ENCODE data around the gene CLCN2. TPM values are rescaled to one million over a fixed set of nuclear protein-coding genes. Genes with fewer than 3 reads are reported as not detected.
A peak's percentile ranks its signal among the peaks of the same experiment; 100 is the strongest.

Gene CLCN2
- polyA plus RNA-seq, 1 donor from 2014 or later, result 0.53 TPM

DNA sequence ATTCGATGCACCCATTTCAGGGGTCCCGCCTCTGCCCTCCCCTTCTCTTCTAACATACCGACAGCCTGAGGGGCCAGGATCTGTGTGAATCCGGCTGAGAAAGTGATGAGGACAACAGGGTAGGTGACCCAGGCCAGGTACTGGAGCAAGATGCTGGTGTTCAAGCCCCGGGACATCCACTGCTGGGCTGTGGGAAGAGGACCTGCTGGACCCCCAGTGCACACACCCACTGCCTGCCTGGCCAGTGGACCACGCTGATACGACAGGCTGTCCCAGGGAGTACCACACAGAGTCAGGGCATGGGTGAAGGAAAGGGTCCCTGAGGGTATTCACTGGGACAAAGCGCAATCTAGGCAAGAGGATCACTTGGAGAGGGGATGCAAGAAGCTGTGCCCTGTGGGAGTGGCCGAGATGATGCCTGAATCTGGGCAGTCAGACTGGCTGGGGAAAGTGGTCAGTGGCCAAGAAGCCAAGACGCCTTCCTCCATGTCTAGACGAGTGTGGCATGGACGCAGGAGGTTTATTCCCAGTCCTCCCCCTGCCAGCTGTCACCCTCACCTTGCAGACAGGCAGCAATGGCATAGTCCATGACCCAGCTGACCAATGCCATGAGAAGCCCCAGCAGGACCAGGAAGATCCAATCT is 3.2 kb downstream of the CLCN2 start:
- no peaks in the 10 kb centered on the region for H3K9me3 Mint-ChIP-seq
- H3K27ac Mint-ChIP-seq, result no peak overlapping the region

DNA sequence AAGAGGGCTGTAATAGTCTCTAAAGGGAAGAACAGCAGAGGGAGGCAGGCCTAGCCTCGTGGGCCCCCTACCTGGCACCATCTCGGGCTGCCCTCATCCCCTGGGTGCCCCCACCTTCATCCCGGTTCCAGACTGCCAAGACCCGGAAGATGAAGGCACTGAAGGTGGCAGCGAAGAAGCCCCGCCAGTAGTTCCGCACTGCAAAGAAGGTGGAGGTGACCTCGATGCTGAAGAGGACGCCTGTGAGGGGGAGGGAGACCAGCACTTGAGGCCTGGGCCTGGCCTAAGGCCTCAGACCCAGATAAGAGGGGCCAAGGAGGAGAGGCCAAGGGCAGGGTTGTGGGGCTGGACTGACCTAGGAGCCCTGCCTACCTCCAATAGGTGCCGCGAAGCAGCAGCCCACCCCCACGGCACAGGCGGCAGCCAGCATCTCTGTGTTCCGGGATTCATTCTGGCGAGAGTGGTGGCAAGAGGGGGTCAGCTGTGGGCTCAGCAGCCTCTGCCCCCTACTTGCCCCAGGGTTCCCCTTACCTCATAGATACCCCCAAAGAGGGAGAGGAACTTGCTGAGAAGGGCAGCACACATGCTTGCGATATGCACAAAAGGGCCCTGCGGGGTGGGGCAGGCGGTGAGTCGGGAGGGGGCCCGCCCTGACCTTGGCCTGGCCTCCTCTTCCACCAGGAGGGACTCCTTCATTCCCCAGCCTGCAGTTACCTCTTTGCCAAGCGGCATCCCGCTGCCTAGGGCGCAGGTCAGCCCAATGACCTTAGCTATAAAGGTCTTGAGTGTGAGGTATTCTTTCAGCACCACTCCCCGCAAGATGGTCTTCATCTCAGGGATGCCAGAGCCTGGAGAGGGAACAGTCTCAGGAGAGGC is 3.9 kb downstream of the CLCN2 start:
- Mint-ChIP-seq H3K4me3 (peak overlapping the region in 1 of 4 donors; percentile 57), H3K9me3 (no peaks in the 10 kb centered on the region), H3K4me1 (peaks cover 0 to 4% (median 3%) of the 10 kb centered on the region in 3 donors), H3K27ac (no peak overlapping the region), H3K27me3 (peaks cover 1% of the 10 kb centered on the region), H3K36me3 (no peaks in the 10 kb centered on the region)

More for the DNA sequence above, 3.2 kb downstream of the CLCN2 start:
- Mint-ChIP-seq H3K4me1 (peaks cover 2 to 5% (median 4%) of the 10 kb centered on the region in 3 donors), H3K4me3 (peak overlapping the region in 1 of 4 donors; percentile 57), H3K27me3 (peaks cover 1% of the 10 kb centered on the region), H3K36me3 (no peaks in the 10 kb centered on the region)

DNA sequence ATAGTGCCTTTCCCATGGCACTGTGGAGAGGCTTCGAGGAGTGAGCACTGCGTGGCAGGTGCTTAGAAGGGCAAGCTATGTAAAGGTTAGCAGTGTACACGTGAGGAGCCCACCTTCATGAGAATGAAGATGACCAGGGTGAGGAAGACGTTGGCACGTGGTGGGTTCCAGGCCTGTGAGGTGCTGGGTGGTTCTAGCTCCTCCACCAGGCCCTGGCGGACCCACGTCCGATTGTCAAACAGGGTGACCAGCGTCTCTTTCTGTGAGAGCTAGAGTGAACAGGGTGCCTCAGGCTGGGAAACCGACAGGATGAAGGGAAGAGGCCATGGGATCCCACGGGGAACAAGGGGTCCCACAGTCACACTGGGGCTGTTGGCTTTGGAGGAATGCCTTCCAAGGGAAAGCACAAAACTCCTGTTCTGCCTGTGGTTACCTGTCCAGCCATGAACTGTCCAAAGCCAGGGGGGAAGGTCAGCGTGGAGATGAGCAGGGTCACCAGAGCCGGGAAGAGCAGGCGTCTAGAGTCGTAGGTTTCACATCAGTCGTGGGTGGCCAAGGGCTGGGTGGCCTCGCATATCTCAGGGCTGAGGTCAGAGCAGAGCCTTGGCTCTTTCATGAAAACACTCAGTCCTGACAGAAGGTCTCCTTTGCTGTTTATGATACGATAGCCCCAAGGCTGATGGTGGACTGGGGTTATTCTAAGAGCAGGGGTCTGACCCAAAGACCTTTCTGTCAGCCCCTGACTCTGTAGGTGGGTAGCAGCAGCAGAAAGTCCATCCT is 6.0 kb downstream of the CLCN2 start:
- peaks cover 1% of the 10 kb centered on the region for H3K27me3 Mint-ChIP-seq
- H3K4me3 Mint-ChIP-seq, result no peak overlapping the region
- no peak overlapping the region for H3K27ac Mint-ChIP-seq
- no peaks in the 10 kb centered on the region for H3K9me3 Mint-ChIP-seq
- no peaks in the 10 kb centered on the region for H3K4me1 Mint-ChIP-seq
- no peaks in the 10 kb centered on the region for H3K36me3 Mint-ChIP-seq

DNA sequence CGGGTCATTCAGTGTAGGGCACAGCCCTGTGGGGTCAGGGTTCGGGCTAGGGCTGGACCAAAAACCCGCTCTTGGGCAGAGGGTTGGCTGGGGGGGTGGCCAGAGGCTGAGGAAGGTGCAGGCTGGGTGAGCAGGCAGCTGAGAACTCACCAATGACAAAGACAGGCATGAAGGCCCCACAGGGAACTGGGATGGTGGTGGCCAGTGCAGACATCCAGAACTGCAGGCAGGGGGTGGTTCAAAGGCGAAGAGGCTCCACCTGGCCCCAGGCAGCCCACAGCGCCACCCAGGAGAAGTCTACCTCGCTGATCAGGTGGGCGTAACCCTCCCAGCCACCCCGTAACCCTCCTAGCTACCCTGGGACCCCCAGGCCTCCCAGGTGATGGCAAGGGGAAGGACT is 6.7 kb downstream of the CLCN2 start:
- Mint-ChIP-seq H3K4me3 (no peak overlapping the region), H3K27me3 (peaks cover 1% of the 10 kb centered on the region), H3K9me3 (no peaks in the 10 kb centered on the region), H3K36me3 (peaks cover 2% of the 10 kb centered on the region), H3K4me1 (no peaks in the 10 kb centered on the region), H3K27ac (no peak overlapping the region)

DNA sequence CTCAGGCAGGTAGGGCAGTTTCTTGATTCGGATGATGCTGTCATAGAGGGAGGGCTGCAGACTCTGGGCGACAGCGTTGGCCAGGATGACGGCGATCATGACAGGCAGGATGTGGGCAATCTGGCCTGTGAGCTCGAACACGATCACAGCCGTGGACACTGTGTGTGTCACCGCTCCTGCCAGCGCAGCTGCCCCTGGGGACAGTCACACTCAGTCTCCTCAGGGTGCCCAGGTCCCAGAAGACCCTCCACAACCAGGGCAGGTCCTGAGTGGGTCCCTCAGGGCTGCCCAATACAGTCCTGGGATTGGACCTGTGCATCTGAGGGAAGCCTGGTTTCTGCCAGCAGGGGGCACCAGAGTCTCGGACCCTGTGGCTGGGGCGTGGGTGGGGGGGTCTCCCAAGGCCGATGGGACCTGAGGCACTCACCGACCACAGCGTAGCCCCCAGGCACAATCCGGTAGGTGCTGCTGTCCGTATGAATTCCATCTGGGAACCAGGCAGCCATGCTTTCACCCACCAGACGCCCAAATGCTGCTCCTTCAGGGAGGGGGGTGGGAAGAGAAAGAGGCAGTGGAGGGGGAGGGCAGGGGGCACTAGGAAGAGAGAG is 7.2 kb downstream of the CLCN2 start:
- Mint-ChIP-seq H3K27me3 (peaks cover 1% of the 10 kb centered on the region), H3K27ac (no peak overlapping the region), H3K4me1 (no peaks in the 10 kb centered on the region), H3K36me3 (peaks cover 2% of the 10 kb centered on the region), H3K4me3 (no peak overlapping the region), H3K9me3 (no peaks in the 10 kb centered on the region)

DNA sequence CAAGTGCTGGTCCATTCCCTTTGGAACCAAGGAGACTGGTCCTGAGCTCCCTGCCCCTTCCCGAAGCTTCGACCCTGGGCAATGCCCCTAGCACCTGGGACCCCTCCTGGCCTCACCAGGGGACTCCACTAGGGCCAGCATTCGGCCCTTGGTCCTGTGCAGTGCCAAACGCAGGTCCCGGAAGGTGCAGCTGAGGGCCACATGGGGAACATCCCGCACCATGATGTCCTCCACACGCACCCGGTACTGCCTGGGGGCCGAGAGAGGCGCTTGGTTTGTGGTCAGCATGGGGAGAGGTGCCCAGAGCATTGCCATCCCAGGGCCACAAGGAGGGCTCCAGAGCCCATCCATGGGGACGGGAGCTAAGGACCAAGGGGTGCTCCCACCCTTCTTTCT is 7.9 kb downstream of the CLCN2 start:
- Mint-ChIP-seq H3K36me3 (peaks cover 2% of the 10 kb centered on the region), H3K9me3 (no peaks in the 10 kb centered on the region), H3K27ac (no peak overlapping the region), H3K27me3 (peaks cover 1% of the 10 kb centered on the region), H3K4me1 (no peaks in the 10 kb centered on the region), H3K4me3 (no peak overlapping the region)

DNA sequence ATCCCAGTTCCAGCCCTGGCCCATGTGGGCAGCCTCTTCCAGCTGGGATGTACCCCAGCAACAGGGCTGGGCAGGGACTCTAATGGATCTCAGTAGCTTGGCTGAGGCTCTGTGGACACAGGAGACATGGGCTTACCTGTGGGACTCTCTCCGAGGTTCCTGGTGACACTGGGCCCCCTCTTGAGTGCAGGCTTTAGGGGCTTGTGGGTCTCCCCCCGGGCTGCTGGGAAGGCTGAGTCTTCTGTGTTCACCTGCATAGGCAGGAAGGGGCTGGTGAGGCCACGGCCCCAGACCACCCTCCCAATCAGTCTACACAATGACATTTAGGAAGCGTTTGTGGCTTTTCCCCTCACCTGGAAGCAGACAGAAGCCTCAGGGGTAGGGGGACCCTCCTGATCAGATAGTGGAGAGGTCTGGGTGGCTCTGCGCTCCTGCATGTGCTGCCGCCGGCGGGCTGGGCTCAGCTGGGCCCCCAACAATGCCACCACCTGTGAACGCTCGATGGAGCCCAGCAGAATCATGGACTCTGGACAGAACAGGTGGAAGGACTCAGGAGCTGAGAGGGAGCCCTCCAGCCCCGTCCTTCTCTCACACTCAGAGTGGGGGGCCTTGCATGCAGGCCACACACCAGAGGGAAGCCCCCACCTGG is 8.4 kb downstream of the CLCN2 start:
- no peak overlapping the region for H3K27ac Mint-ChIP-seq
- H3K27me3 Mint-ChIP-seq, result peaks cover 1% of the 10 kb centered on the region
- no peaks in the 10 kb centered on the region for H3K9me3 Mint-ChIP-seq
- no peak overlapping the region for H3K4me3 Mint-ChIP-seq
- H3K36me3 Mint-ChIP-seq, result peaks cover 2% of the 10 kb centered on the region
- H3K4me1 Mint-ChIP-seq, result no peaks in the 10 kb centered on the region

DNA sequence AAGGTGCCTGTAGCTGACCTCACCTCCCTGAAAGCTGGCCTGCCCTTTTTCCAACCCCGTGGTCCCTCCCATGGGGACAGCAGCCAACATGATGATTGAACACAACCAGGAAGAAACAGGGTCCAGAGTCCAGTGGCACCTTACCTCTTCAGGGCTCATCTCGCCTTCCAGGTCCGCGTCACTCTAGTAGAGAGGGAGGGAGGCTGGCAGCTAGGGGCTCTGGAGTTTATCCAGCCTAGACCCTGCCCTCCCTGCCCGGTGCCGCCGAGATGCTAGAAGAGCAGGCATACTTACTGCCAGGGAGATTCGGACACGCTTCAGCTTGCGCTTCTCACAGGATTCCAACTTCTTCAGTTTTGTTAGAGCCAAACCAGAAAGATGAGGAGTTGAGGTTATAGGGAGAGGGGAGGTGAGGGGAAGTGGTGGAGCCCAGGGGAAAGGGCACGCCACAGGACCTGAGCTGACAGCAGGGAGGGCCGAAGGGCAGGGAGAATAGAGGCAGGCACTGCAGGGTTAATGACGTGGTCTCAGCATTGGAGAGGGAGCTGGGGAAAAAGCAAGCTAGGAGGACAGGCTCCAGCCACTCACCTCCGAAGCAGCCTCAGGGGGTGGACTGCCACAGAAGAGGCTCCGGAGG is 9.1 kb downstream of the CLCN2 start:
- Mint-ChIP-seq H3K27me3 (peaks cover 1% of the 10 kb centered on the region), H3K27ac (no peak overlapping the region), H3K9me3 (no peaks in the 10 kb centered on the region), H3K4me1 (no peaks in the 10 kb centered on the region), H3K4me3 (no peak overlapping the region), H3K36me3 (peaks cover 2% of the 10 kb centered on the region)

DNA sequence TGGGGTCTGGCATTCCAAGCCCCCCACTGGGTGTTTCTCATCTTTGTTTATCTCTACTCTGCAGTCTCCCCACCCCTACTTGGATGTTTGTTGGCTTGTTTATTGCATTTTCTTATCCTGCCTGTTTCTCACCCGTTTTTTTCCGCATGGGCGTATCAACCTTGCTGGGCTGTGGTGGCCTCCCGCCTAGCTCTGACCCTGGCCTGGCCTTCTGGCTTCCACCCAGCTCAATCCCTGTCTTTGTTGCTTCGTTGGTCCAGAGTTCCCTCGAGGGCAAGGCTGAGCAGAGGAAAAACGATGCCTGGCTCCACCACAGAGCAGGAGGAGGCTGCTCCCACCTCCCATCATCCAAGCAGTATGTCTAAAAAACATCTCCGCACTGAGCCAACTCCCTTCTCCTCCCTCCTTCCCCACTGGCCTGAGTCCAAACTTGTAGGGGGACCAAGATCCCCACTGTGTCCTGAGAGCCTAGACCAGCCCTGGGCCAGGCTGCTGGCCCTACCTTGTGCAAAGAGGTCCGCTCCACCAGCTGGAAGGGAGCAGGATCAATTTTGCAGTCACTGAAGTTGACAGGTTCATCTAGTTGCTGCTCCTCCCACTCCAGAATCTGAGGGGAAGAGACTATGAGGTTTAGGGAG is 9.8 kb downstream of the CLCN2 start:
- peaks cover 1% of the 10 kb centered on the region for H3K27me3 Mint-ChIP-seq
- H3K9me3 Mint-ChIP-seq, result no peaks in the 10 kb centered on the region
- H3K27ac Mint-ChIP-seq, result no peak overlapping the region

DNA sequence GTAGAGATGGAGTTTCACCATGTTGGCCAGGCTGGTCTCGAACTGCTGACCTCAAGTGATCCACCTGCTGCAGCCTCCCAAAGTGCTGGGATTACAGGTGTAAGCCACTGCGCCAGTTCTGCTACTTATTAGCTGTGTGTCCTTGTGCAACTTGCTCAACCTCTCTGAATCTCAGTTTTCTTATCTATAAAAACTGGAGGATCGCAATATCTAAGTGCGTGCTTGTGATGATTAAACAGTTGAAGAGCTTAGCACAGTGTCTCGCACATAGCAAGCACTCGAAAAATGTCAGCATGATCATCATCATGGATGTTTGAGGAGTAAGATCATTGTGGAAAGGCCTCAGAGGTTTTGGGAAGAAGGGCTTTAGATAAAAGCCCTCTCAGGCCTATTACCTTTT is 10.8 kb downstream of the CLCN2 start:
- Mint-ChIP-seq H3K9me3 (no peaks in the 10 kb centered on the region), H3K27ac (no peak overlapping the region), H3K36me3 (peaks cover 2% of the 10 kb centered on the region), H3K4me3 (no peak overlapping the region), H3K27me3 (peaks cover 1% of the 10 kb centered on the region), H3K4me1 (no peaks in the 10 kb centered on the region)

More for the DNA sequence above, 9.8 kb downstream of the CLCN2 start:
- Mint-ChIP-seq H3K36me3 (peaks cover 2% of the 10 kb centered on the region), H3K4me1 (no peaks in the 10 kb centered on the region), H3K4me3 (no peak overlapping the region)

DNA sequence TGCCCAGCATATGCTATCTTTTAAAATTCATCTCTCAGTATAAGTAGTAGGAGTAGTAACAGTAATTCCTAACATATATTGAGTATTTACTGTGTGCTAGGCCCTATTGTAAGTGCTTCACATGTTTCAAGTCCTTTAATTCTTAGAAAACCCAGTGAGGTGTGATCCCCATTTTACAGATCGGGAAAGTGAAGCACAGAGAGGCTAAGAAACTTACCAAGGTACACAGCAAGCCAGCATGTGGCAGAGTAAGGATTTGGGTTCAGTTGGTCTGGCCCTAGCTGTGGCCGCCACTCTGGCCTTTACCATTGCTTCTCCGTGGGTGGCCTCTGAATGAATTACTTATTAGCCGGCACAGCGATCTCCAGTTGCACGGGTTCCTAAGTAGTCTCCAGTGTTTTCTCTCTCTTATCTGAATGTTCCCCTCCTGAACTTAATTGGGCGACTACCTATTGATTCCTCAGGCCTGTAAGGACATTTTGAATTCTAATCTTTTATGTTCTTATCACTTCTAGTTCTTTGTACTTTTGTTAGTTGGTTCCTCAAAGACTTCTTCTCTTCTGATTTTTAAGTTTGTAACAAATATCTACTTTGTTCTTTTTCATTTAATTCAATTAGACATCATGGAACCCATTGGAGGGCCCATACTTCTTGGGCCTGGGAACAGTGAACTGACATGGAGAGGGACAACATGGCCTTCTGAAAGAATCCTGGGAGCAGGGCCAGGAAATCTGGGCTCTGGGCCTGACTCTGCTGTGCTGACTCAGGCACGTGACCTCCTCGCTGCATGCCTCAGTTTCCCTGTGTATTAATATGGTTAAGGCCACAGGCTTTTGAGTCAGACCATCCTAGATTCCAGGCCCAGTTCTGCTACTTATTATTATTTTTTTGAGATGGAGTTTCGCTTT is 11.6 kb downstream of the CLCN2 start:
- Mint-ChIP-seq H3K36me3 (peaks cover 2% of the 10 kb centered on the region), H3K4me1 (no peaks in the 10 kb centered on the region), H3K4me3 (no peak overlapping the region), H3K27ac (peak overlapping the region in 1 of 3 donors; percentile 54), H3K27me3 (peaks cover 1% of the 10 kb centered on the region), H3K9me3 (no peaks in the 10 kb centered on the region)

DNA sequence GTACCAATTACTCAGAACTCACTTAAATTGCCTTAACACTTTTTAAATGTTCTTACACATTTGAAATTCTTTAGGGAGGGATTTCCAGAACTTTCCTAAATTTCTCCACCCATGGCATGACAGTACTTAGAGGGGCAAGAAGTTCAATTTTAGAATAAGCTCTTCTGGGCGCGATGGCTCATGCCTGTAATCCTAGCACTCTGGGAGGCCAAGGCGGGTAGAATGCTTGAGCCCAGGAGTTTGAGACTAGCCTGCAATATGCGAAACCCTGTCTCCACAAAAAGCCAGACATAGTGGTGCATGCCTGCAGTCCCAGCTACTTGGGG is 13.4 kb downstream of the CLCN2 start:
- no peaks in the 10 kb centered on the region for H3K4me1 Mint-ChIP-seq
- H3K27ac Mint-ChIP-seq, result no peak overlapping the region
- no peak overlapping the region for H3K4me3 Mint-ChIP-seq
- H3K9me3 Mint-ChIP-seq, result no peaks in the 10 kb centered on the region
- no peaks in the 10 kb centered on the region for H3K27me3 Mint-ChIP-seq
- peaks cover 2% of the 10 kb centered on the region for H3K36me3 Mint-ChIP-seq

All from IgD-negative memory B cell (primary cell).